HG03571 (cell line): ENCODE results near the gene LRGUK.

Experiments used
- ATAC-seq: cut with Tn5 transposase; IDR thresholded peaks from one replicate; pipeline ENCODE4 v1.9.1; 2021; ENCODE audit not compliant: unreplicated experiment

LRGUK gene

DNA sequence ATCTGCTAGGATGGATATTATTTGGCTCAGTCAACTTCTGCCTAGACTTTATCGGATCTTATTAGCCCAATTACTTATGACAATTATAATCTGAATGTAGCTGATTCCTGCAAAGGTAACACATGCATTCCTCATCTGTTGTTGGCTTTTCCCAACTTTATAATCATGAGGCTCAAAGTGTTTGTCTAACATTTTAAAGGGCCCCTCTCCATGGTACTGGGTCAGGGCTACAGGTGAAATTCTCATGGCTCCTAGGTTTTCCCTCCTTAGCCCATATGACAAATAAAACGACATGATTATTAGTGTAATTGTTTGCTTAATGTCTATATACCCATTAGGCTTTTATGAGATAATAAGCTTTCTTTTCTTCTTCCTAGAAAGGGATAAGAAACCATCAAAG lies 4.2 kb upstream of the LRGUK start:
- ATAC-seq: no peak

DNA sequence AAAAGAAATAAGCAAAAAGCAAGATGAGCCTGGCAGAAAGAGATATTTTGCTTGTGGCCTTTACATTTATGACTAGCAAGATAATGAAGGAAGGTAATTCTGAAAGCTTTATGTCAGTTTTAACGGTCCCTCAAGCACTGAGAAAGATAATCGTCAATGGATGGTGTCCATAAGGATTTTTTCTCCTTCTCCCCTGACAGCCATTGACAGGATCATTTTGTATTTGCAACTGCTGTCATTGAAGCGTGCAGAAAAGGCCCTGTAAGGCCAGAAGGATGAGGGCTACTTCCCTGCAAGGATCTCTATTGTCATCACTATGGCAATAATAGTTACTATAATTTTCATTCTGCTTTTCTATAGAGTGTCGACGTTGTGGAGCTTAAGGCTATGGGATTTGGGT lies 994 bp upstream of the LRGUK start:
- ATAC-seq: no peak

DNA sequence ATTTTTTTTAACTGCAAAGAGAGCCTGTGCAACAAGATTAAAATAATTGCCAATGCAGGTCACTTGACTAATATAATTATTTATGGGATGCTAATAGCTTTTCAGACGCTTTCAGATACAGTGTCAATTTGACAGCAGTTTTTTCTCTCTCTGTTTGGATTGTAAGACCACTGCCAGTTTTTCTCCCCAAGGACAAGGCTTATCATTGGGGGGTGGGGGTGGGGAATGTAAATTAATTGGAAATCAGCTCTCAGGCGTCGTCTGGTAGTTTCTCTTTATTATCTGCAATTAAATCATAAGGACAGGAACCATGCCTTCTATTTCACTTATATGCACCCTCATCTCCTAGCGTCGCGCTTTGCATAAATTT lies 559 bp upstream of the LRGUK start:
- no peak for ATAC-seq

DNA sequence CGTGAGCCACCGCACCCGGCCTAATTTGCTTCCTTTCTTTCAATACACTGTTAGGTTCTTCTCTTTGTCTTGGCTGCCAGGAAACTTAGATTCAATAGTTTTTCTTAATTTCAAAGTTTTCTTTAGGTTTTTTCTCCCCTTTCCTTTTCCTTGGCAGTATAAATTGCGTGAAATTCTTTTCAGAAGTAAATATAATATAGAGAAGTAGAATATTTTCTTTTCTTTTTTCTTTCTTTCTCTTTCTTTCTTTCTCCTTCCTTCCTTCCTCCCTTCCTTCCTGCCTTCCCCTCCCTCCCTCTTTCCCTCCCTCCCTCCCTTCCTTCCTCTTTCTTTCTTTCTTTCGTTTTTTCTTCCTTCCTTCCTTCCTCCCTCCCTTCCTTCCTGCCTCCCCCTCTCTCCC lies 1.7 kb downstream of the LRGUK start:
- ATAC-seq: no peak

DNA sequence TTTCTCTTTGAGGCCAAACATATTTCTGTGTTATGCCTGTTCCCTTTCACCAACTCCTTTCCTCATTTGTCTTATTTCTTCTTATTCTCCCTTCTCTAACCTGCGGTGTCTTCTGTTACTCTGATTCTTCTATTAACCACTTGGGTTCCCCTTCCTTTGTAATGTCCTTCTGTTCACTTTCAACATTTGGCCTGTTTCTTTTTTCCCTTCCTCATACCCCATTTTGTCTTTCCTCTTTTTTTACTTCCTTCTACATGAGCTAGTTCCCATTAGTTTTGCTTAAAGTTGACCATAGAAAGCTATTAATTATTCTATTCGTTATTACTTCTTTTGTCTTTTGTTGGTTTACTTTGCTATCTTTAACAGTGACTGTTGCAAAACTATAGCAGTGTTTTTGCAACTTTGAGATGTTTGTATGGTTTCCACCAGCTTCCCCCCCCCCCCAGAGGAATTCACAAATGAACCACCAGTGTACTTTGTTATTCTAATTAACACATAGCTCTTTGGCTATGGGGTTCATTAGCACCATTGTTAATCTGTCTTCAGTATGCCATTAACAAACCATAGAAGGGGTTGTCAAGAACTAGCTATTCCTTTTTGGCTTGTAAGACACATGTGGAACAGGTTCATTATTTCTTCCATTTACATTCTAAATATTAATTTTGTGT lies 2.9 kb downstream of the LRGUK start:
- ATAC-seq: no peak

DNA sequence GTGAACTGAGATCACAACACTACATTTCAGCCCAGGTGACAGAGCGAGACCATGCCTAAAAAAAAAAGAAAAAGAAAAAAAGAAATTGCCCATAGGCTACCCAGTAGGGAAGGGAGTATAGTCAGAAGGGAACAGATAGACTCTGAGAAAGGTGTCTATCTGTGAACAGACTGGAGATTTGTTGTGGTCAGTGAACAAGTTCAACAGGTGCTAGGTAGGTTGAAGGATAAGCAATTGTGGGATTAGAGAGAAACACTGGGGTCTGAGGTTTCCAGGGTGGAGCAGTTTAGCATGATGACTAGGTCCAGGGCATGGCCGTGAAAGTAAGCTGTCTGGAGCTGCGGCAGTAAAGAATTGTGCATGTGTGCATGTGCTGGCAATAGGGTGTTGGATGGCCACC lies 6.9 kb downstream of the LRGUK start:
- ATAC-seq: no peak

DNA sequence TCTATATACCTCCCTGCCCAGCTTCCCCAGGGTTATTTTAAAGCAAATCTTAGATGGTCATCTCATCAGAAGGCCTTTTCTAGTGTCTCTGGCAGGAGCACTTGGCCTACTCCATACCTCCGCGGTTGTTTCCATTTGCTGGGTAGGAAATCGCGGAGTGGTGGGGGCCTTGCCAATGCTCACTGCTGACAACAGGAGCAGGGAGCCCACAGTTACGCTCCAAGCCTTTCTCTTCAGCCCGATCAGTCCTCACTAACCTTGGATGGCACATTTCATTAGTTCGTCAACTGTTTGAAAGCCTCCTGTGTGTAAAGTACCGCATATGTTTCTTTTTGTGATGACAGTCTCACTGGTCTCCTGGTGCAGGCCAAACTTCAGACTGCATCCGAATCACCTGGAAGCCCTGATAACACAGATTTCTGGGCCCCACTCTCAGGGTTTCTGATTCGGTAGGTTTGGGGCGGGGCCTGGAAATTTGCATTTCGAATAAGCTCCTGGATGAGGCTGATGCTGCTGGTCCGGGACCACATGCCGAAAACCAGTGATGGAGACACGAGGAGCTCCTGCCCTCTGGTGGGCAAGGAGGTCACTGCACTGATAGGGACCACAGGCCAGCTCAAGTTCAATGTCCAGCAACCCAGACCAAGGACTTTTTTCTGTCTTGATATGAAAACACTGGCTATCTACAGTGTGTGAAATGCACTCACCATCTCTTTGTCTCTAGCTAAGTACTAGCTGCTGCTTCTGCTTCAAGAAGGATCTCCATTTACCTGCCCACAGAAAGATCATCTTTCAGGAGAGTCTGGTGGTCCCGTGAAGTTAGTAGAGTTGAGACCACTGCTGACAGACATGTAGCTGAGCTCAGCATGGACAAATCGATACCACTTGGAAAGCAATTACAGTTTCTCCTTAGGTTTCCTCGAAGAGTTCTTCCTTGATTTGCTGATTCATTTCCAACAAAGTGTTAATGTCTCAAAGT lies 14.0 kb downstream of the LRGUK start:
- ATAC-seq: peak; percentile 75

DNA sequence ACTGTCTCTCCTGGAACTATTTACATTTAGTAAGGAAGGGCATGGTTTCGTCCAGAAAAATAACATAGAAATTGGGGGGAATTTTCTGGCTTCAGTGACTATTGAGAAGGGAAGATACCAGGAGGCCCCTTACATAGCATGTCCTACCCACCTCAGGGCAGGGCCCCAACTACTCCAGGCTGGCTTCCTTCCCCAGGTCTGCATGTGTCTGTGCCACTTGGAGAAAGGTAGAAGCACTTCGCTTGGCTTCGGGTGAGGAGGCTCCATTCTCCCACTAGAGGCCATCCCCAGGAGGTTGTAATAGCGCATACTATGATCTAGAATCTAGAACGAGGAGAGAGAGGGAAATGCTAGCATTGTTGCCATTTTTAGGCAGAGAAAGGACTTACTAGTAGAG lies 14.7 kb downstream of the LRGUK start:
- ATAC-seq: no peak

DNA sequence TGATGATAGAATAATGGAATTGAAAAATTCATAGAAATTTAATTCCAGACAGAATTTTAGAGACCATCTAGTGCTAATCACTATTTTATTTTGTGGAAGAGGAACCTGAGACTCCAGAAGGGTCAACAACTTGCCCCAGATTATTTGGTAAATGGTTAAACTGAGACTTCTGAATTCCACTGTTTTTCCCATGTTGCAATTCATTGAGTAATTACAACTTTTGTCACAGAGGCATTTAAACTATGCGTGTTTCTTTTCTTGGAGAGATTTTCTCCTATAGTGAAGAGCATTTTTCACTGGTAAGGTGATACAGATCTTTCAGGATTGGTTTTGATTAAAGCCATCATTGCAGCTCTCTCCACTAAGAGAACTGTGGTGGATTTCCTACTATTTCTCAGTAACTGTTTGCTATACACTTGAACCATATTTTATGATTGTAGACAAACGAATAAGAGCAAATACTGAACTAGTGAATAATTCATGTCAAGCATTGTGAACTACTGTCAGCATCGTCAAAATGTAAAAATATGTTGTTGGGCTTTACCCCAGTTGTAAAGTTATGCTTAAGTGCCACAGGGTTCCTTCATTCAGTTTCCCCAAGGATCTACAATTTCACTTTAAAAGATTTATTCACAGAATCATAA lies 26.5 kb downstream of the LRGUK start:
- no peak for ATAC-seq

DNA sequence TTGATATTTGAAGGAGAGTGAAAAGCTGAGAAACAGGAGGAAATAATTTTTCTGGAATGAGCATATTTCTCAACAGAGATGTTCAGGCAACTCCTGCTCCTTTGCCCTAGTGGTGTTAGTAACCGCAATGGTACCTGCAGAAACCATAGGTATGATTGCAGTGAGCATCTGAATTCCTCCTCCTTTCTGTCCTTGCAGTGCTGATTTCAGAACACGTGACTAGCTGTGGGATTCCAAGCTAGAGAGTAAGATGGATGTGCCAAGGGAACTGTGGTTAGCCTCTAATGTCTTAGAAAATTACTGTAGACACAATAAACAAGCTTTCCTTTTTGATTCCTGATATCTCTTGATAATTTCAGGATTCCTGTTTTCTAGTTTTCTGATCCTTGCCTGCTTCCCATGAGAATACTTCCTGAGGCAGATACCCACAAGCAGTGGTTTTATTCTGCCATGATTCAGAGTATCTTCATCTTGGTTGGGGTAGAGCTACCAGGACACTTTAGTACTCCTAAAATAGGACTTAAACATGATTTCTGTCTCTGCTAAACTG lies 27.5 kb downstream of the LRGUK start:
- no peak for ATAC-seq

DNA sequence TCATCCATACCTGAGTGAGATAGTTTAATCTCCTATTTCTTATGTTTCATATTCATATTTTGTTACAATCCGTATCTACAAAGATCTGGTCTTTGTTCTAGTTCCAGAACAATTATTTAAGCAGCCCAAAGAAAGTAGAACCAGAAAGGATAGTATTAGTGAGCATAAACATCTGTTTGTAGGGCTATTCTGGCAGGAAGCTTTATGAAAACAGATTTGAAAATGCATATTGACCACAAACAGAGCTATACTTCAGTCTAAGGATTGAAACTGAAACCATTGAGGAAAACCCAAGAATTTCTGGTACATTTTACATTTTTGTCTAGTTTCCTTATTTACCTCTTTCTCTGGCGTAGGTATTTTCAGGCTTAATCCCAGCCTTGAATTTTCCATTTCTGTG lies 28.1 kb downstream of the LRGUK start:
- ATAC-seq: no peak

DNA sequence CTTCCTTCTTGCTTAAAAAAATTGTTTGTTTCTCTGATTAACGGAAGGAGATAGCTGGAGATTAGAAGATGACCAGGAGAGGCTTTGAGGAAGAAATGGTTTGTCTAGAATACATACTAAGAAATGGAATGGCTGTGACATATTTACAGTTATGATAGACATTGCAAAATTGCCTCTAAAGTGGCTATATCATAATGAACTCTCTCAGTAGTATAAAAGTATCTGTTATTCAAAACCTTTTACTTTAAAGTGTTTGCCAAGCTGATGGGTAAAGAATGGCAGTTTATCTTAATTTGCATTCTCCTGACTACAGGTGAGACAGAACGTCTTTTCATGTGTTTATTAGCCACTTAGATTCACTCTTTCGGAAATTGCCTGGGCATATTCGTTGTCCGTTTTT lies 28.7 kb downstream of the LRGUK start:
- no peak for ATAC-seq

DNA sequence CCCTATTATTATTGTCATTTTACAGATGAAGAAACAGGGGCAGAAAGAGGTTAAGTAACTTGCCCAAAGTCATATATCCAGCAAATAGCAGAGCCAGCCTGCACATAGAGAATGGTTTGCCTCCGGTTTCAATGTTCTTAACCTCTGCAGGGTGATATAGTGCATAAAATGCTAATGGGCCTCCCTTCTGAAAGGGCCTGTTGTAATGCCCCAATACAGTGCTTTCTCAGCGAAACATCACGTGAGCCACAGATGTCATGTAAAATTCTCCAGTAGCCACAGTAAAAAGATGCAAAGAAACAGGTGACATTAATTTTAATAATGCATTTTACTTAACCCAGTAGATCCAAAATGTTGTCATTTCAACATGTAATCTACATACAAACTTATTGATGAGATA lies 38.1 kb downstream of the LRGUK start:
- ATAC-seq: no peak

DNA sequence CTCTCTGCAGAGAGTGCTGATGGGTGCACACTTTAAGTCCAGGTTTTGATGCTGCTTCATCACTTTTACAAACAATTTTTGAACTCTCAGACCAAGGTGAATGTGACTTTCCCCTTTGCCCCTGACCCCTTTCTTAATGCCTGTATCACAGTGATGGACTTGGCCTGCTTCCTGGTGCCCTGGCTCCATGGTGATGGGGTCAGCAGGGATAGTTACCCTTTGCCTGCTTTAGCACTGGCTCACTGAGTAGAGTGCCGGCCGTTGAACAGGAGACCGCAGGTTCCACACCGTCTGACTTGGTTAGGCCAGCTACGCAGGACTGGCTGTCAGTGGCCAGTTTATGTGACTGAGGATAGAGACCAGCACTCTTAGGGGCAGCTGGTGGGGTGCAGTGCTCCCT lies 40.1 kb downstream of the LRGUK start:
- ATAC-seq: no peak

DNA sequence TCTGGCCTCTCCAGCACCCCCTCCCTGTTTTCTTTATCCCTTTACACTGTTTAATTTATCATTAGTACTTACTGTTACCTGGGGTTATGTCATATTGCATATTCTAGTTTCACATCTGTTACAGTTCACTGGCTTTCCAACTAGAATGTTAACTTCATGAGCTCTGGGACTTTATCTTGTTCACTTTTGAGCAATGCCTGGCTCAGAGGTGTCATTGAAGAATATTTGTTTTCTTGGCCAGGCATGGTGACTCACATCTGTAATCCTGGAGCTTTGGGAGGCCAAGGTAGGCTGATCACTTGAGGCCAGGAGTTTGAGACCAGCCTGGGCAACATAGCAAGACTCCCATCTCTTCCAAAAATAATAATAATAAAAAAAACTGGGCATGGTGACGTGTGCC lies 40.7 kb downstream of the LRGUK start:
- ATAC-seq: no peak

DNA sequence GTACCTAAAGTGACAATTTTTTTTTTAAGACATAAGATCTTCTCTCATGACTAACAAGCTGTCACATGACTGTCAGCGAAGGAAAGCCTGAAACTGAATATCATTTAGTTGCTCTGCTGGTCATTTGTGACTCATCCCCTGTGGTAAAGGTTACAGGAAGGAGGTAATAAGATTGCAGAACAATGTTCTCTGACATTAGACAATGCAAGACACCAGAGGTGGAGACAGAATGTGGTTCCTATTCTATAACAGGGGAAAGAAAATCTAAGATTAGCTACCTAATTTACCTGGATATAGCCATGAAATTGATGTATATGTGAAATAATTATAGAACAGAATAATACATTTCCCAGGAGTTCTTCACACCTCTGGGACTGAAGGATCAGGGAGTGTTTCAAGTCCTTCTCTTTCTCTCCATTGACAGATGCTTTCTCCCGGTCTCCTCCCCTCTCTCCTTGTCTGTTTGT lies 47.7 kb downstream of the LRGUK start:
- peak; percentile 78 for ATAC-seq

DNA sequence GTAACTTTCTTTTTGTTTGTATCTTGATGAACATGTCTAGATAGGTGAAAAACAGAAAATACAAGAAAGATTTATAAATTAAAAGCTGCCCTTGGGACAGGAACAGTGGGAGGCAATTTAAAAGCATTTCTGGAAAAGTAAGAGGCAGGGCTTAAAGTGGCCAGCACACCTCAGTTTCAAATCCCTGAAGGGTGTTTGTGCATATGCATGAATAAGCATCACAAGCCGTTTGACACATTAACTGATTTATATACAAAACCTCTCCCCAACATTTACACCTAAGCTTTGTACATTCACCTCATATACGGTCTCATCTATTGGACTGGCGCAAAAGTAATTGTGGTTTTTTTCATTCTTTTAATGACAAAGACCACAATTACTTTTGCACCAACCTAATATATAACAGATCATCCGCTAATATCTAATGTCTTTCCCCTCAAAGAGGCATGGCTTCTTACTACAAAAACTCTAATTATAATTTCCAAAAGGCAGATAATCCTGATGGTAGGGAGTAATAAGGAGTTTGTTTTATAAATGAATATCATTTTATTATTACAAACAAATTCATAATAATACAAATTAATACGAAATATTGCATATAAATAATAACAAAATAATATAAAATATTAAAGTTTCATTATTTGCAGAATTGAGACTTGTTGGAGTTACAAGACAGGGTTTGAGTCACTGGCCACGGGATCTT lies 48.3 kb downstream of the LRGUK start:
- no peak for ATAC-seq

DNA sequence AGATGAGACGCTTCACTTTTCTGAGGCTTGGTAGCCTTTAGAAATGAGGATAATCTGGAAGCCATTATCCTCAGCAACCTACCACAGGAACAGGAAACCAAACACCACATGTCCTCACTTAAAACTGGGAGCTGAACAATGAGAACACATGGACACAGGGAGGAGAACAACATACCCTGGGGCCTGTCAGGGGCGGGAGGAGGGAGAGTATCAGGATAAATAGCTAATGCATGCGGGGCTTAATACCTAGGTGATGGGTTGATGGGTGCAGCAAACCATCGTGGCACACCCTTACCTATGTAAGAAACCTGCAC lies 48.9 kb downstream of the LRGUK start:
- ATAC-seq: no peak

DNA sequence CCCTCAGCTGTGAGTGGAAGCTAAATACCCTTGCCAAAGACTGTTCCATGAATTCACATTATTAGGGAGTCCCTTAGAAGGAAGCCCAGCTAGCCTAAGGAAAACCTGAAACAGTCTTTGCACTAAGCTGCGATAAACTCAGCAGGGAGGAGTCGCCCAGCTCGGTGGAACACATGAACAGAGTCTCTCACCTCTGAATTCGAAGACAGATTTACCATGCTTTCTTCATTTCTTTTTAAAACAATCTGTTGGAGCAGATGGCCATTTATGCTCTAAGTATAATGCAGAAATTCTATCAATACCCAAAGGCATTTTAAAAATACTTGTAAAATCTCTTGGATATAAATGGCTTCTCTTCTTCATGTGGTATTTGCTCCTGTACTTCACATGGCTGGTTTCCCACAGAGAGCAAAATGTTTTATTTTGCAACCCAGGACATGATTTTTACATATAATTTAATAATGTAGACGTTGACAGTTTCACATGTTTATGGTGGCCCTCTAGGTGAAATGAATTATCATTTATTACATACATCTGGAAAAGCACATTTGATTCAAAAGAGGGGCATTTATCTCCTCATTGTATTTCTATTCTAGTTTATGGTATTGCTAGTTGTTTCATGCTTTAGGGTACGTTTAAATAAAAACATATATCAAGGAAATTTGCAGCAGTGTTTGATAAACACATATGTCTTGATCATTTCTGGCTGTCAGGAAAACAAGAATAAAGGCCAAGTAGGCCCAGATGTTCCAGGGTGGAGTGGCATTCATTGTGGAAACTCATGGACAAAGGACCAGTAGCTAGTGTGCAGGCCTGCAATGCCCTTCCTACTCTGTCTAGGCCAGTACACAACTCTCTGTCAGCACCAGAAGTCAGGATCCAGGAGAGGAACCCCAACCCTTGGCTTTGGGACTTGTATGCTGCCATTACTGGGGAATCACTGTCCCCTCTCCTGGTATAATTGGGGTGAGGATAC lies 52.2 kb downstream of the LRGUK start:
- ATAC-seq: no peak

DNA sequence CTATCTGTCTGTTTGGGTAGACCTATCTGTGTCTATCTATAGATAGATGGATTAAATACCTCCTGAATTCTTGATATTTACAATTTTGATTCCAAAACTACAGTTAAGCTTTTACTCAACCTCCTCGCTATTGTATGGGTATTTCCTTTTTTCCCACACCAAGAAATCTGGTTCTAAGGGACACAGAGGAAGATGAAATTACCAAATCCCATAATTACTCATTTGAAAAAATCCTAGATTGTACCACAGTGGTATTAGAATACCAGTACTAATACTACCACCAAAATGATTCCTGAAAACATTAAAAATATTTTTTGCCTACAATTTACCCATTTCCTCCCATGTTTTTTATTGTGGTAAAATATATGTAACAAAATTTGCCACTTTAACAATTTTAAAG lies 53.2 kb downstream of the LRGUK start:
- no peak for ATAC-seq
